Esophagus muscularis mucosa (tissue), 3 donors: Measurements from ENCODE around the gene KIAA2012.

ENCODE experiments used
- CTCF ChIP-seq, 3 experiments: fragments of 200-600 bp in 2 of 3; fragments of 450-650 bp in 1 of 3; sonication (generic) in 2 of 3; IDR thresholded peaks; one replicate each; pipeline ENCODE4 v1.5.1; 2017 to 2019; ENCODE audit warnings: antibody characterized with exemption in 3 of 3, mild to moderate bottlenecking in 2 of 3, moderate library complexity in 1 of 3
- POLR2AphosphoS5 ChIP-seq, 2 donors: sonication (generic); formaldehyde crosslinking; IDR thresholded peaks; one replicate each; pipeline ENCODE4 v1.6.1; 2017; ENCODE audit warnings: antibody characterized with exemption in 2 of 2

GRCh38 chr2:202046572-202046971, 26.5 kb upstream of the KIAA2012 start:
- TF ChIP-seq POLR2AphosphoS5 (IDR thresholded peaks at IDR 0.05) = no peak
- TF ChIP-seq CTCF (IDR thresholded peaks at IDR 0.05) = no peak
